HepG2 (cell line): Measurements from ENCODE around the gene FAM210A. TPM values are rescaled to one million over a fixed set of nuclear protein-coding genes. Genes with fewer than 3 reads are reported as not detected.

Experiments
- FOXP1 ChIP-seq, 2 experiments: fragments of 450-650 bp in 1 of 2; IDR thresholded peaks; 2 replicates each; pipeline ENCODE4 v1.6.1; 2017 to 2018; ENCODE audit warnings: antibody characterized with exemption in 1 of 2
- HDAC6 ChIP-seq: fragments of 200-600 bp; sonication (generic); IDR thresholded peaks from 2 replicates; pipeline ENCODE4 v1.7.0; 2017; ENCODE audit warnings: mild to moderate bottlenecking, antibody characterized with exemption, low read length, low read depth
- HOXA9 ChIP-seq: sonication (generic); formaldehyde crosslinking; IDR thresholded peaks from 2 replicates; pipeline ENCODE4 v1.8.1; 2022; ENCODE audit warnings: missing genetic modification reagents, mild to moderate bottlenecking, moderate library complexity, borderline replicate concordance
- KLF13 ChIP-seq: sonication (generic); formaldehyde crosslinking; IDR thresholded peaks from 2 replicates; pipeline ENCODE4 v1.4.0; 2020; ENCODE audit warnings: mild to moderate bottlenecking, missing genetic modification reagents
- KLF6 ChIP-seq: IDR thresholded peaks from 2 replicates; pipeline ENCODE4 v1.8.0; 2016; ENCODE audit warnings: missing biosample characterization, missing genetic modification reagents
- MBD4 ChIP-seq: IDR thresholded peaks from 2 replicates; pipeline ENCODE4 v1.6.1; 2012; ENCODE audit warnings: low read length, inconsistent platforms, borderline replicate concordance
- MLLT10 ChIP-seq: sonication (generic); formaldehyde crosslinking; IDR thresholded peaks from 2 replicates; pipeline ENCODE4 v1.4.0; 2020; ENCODE audit warnings: missing genetic modification reagents
- SP4 ChIP-seq: sonication (generic); formaldehyde crosslinking; IDR thresholded peaks from 2 replicates; pipeline ENCODE4 v1.8.1; 2023; ENCODE audit warnings: mild to moderate bottlenecking, missing genetic modification reagents
- ZC3H13 ChIP-seq: sonication (generic); formaldehyde crosslinking; IDR thresholded peaks from 2 replicates; pipeline ENCODE4 v1.8.1; 2023; ENCODE audit warnings: mild to moderate bottlenecking, missing genetic modification reagents, moderate library complexity
- polyA plus RNA-seq, 8 experiments: library from polyadenylated mRNA; depleted of rRNA in 3 of 8; stranded (reverse) in 7 of 8; unstranded in 1 of 8; fragments of >200 nt; fragmentation: Illumina TruSeq in 4 of 8; extraction: Trizol in 4 of 8; gene quantifications; 2 replicates each; pipeline versions ENCODE4 v1.2.1 to v1.2.3, GENCODE V29; 2011 to 2016; ENCODE audit warnings: low read depth in 4 of 8, missing spikeins in 1 of 8, mixed read lengths in 1 of 8; ENCODE audit not compliant: insufficient read depth in 1 of 8
- total RNA-seq, 5 experiments: library from RNA; depleted of rRNA; stranded (reverse); fragments of >200 nt; fragmentation: Illumina TruSeq; extraction: Trizol; gene quantifications; 2 replicates each; pipeline ENCODE4 v1.2.3, GENCODE V29; 2016; ENCODE audit warnings: low read depth in 1 of 5
- TF ChIP-seq, protein P1 (sequence below): sonication (generic); formaldehyde crosslinking; IDR thresholded peaks from 2 replicates; pipeline ENCODE4 v1.4.0; 2020; ENCODE audit warnings: mild to moderate bottlenecking, missing genetic modification reagents
- TF ChIP-seq, protein P2 (sequence below): sonication (generic); formaldehyde crosslinking; IDR thresholded peaks from 2 replicates; pipeline ENCODE4 v1.4.0; 2020; ENCODE audit warnings: missing genetic modification reagents, borderline replicate concordance
- TF ChIP-seq, protein P3 (sequence below): sonication (generic); formaldehyde crosslinking; IDR thresholded peaks from one replicate; pipeline ENCODE4 v1.5.1; 2020; ENCODE audit warnings: mild to moderate bottlenecking, missing genetic modification reagents; ENCODE audit errors: not compliant biosample characterization

FAM210A gene
- total and polyA plus RNA-seq, 2 of the 13 experiments (the other 11 are each of a cell fraction or from before 2014, with no cell fraction given), result 33.2 to 37.5 TPM

GRCh38 chr18:13726232-13726971 is at the start of gene FAM210A, which contains the start of gene RNMT (continued):
- TF ChIP-seq SP4 (CRISPR knock-in tag) (peak; percentile 88), KLF13 (no peak; the same call in 1 of the 2 replicates), HDAC6 (no peak), KLF6 (CRISPR knock-in tag) (0 out of 2 replicates have a peak, but pooled peaks have one; percentile 83), FOXP1 (IDR thresholded peaks at IDR 0.05) (no peak), FOXP1 (CRISPR knock-in tag; IDR thresholded peaks at IDR 0.05) (0 out of 2 replicates have a peak, but pooled peaks have one; percentile 7), MLLT10 (CRISPR knock-in tag) (no peak), MBD4 (no peak), HOXA9 (CRISPR knock-in tag) (no peak), ZC3H13 (CRISPR knock-in tag) (peak; percentile 53)
- TF ChIP-seq, protein P1, sequence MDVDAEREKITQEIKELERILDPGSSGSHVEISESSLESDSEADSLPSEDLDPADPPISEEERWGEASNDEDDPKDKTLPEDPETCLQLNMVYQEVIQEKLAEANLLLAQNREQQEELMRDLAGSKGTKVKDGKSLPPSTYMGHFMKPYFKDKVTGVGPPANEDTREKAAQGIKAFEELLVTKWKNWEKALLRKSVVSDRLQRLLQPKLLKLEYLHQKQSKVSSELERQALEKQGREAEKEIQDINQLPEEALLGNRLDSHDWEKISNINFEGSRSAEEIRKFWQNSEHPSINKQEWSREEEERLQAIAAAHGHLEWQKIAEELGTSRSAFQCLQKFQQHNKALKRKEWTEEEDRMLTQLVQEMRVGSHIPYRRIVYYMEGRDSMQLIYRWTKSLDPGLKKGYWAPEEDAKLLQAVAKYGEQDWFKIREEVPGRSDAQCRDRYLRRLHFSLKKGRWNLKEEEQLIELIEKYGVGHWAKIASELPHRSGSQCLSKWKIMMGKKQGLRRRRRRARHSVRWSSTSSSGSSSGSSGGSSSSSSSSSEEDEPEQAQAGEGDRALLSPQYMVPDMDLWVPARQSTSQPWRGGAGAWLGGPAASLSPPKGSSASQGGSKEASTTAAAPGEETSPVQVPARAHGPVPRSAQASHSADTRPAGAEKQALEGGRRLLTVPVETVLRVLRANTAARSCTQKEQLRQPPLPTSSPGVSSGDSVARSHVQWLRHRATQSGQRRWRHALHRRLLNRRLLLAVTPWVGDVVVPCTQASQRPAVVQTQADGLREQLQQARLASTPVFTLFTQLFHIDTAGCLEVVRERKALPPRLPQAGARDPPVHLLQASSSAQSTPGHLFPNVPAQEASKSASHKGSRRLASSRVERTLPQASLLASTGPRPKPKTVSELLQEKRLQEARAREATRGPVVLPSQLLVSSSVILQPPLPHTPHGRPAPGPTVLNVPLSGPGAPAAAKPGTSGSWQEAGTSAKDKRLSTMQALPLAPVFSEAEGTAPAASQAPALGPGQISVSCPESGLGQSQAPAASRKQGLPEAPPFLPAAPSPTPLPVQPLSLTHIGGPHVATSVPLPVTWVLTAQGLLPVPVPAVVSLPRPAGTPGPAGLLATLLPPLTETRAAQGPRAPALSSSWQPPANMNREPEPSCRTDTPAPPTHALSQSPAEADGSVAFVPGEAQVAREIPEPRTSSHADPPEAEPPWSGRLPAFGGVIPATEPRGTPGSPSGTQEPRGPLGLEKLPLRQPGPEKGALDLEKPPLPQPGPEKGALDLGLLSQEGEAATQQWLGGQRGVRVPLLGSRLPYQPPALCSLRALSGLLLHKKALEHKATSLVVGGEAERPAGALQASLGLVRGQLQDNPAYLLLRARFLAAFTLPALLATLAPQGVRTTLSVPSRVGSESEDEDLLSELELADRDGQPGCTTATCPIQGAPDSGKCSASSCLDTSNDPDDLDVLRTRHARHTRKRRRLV, result peak; percentile 25; the same call in 1 of the 2 replicates
- TF ChIP-seq, protein P2, sequence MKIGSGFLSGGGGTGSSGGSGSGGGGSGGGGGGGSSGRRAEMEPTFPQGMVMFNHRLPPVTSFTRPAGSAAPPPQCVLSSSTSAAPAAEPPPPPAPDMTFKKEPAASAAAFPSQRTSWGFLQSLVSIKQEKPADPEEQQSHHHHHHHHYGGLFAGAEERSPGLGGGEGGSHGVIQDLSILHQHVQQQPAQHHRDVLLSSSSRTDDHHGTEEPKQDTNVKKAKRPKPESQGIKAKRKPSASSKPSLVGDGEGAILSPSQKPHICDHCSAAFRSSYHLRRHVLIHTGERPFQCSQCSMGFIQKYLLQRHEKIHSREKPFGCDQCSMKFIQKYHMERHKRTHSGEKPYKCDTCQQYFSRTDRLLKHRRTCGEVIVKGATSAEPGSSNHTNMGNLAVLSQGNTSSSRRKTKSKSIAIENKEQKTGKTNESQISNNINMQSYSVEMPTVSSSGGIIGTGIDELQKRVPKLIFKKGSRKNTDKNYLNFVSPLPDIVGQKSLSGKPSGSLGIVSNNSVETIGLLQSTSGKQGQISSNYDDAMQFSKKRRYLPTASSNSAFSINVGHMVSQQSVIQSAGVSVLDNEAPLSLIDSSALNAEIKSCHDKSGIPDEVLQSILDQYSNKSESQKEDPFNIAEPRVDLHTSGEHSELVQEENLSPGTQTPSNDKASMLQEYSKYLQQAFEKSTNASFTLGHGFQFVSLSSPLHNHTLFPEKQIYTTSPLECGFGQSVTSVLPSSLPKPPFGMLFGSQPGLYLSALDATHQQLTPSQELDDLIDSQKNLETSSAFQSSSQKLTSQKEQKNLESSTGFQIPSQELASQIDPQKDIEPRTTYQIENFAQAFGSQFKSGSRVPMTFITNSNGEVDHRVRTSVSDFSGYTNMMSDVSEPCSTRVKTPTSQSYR (CRISPR knock-in tag), result no peak; the same call in 1 of the 2 replicates
- TF ChIP-seq, protein P3, sequence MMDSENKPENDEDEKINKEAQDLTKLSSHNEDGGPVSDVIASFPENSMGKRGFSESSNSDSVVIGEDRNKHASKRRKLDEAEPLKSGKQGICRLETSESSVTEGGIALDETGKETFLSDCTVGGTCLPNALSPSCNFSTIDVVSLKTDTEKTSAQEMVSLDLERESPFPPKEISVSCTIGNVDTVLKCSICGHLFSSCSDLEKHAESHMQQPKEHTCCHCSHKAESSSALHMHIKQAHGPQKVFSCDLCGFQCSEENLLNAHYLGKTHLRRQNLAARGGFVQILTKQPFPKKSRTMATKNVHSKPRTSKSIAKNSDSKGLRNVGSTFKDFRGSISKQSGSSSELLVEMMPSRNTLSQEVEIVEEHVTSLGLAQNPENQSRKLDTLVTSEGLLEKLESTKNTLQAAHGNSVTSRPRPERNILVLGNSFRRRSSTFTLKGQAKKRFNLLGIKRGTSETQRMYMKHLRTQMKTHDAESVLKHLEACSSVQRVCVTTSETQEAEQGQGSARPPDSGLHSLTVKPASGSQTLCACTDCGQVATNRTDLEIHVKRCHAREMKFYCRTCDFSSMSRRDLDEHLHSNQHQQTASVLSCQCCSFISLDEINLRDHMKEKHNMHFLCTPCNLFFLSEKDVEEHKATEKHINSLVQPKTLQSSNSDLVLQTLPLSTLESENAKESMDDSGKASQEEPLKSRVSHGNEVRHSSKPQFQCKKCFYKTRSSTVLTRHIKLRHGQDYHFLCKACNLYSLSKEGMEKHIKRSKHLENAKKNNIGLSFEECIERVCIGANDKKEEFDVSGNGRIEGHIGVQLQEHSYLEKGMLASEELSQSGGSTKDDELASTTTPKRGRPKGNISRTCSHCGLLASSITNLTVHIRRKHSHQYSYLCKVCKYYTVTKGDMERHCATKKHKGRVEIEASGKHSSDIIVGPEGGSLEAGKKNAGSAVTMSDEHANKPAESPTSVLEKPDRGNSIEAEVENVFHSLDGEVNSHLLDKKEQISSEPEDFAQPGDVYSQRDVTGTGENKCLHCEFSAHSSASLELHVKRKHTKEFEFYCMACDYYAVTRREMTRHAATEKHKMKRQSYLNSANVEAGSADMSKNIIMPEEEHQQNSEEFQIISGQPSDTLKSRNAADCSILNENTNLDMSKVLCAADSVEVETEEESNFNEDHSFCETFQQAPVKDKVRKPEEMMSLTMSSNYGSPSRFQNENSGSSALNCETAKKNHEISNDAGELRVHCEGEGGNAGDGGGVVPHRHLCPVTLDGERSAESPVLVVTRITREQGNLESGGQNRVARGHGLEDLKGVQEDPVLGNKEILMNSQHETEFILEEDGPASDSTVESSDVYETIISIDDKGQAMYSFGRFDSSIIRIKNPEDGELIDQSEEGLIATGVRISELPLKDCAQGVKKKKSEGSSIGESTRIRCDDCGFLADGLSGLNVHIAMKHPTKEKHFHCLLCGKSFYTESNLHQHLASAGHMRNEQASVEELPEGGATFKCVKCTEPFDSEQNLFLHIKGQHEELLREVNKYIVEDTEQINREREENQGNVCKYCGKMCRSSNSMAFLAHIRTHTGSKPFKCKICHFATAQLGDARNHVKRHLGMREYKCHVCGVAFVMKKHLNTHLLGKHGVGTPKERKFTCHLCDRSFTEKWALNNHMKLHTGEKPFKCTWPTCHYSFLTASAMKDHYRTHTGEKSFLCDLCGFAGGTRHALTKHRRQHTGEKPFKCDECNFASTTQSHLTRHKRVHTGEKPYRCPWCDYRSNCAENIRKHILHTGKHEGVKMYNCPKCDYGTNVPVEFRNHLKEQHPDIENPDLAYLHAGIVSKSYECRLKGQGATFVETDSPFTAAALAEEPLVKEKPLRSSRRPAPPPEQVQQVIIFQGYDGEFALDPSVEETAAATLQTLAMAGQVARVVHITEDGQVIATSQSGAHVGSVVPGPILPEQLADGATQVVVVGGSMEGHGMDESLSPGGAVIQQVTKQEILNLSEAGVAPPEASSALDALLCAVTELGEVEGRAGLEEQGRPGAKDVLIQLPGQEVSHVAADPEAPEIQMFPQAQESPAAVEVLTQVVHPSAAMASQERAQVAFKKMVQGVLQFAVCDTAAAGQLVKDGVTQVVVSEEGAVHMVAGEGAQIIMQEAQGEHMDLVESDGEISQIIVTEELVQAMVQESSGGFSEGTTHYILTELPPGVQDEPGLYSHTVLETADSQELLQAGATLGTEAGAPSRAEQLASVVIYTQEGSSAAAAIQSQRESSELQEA (CRISPR knock-in tag), result peak; percentile 23
